Measurements from ENCODE around the gene SLC22A16.

The SLC22A16 gene

DNA sequence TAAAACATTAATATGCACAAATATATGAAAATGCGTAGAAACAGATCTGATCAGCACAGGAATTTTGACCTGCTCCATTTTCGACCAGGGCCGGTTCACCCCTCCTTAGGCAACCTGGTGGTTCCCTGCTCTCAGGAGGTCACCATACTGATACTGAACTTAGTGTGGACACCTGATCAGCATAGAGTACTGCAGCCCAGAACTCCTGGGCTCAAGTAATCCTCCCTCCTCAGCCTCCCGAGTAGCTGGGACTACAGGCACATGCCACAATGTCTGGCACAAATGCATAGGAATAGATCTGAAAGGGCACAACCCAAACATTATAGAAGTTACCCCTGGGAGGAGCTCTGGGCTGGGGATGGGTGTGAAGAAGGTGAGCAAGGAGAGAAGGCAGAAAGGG lies 36.4 kb downstream of the SLC22A16 start:
- no peak for DNase-seq

GRCh38 chr6:110439356-110439755 lies 37.1 kb downstream of the SLC22A16 start:
- no peak for DNase-seq

- no peak for DNase-seq
Measured at GRCh38 chr6:110434961-110435602, 41.3 kb downstream of the SLC22A16 start.

DNA sequence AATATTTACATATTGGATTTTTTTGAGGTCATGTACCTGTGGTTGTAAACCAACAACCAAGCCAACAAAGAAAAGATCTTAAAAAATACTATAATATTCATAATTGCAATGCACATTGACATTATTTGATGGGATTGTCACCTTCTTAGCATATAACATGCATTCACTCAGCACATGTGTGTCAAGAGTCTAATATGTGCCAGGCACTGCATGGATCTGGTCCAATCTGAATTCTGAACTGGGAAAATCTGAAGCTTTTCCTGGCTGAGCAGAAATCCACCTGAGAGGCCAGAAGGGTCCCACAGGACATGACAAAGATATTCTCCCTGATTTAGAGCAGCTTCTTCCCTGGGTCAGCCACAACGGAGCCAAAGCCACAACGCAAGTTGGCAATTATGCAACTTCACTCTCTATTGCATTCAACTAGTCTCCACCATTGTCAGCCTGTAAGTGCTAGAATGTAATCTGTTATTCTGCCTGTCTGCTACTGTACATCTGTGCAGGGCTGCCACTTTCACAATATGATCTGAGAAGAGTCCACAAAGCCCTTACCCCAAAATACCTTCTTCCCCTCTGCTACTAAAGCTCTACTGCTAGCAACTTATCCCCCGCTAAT lies 44.0 kb downstream of the SLC22A16 start:
- DNase-seq: no peak

- DNase-seq: no peak
Measured at GRCh38 chr6:110430741-110431140, 45.7 kb downstream of the SLC22A16 start.

GRCh38 chr6:110430236-110430635 lies 46.2 kb downstream of the SLC22A16 start:
- no peak for DNase-seq

DNA sequence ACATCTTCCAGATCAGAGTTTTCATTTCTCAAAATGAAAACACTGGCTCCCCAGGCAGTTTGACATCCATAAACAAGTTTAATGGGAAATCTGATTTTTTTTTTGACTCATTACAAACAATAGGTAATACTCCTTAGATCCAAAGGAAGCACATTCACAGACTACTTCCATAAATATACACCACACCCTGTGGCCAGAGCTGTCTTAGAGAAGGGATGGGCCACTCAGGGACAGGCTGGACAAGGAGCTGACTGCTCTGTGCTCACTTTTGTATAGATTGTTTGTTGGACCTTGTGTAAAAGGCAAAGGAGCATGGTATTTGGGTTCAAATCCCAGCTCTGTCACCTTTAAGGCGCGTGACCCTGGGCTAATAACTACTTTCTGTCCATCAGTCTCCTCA lies 48.3 kb downstream of the SLC22A16 start:
- DNase-seq: no peak

DNA sequence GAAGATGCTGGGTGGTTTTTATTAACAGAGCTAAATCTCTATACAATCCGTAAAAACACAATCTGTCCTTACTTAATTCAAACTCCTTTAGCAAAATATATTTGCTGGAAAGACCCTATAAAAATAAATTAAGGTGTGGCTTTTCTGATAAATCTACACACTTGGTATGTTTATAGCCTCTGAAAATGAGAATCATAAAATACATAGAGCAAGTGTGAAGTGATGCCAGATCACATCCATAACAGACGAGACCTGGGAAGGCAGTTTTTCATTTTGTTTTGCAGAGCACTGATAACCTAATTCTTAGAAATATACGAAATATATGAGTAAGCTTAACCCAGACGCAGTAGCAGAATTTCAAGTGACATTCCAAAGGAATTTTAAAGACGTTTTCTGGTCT lies 50.6 kb downstream of the SLC22A16 start:
- no peak for DNase-seq

DNA sequence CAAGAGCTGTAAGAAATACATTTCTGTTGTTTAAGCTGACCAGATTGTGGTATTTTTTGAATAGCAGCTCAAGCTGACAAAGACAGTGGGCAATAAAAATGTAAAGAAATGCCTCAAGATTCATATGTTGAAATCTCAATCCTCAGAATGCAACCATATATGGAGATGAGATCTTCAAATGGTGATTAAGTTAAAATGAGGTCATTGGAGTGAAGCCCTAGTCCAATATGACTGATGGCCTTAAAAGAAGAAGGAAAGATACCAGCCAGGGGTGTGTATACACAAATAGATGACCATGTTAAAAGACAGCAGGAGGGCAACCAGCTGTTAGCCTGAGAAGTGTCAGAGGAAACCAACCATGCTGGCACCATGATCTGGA lies 54.0 kb downstream of the SLC22A16 start:
- no peak for DNase-seq

DNA sequence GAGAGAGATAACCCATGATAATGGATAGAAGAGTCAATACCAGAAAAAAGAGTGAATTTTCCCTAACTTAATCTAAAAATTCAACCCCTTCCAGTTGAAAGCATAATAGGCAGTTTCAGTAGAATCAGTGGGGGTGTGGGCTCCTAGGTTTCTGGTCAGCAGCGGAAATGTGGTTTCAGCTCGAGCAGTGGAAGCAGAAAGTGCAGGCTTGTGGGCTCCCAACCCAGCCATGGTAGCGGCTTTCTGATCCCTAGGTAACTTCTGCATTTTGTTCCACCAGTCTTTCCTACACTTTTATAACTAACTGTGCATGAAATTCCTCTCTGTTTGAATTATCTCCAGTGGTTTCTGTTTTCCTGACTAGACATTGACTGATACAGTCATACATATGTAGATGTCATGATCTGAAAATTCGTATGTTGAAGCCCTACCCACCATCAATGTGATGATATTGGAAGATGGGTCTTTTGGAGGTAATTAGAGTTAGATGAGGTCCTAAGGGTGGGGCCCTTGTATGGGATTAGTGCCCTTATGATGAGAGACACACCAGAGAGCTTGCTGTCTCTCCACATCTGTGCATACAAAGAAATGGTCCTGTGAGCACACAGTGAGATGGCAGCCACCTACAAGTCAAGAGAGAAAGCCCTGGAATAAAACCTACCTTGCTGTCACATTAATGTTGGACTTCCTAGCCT lies 54.5 kb downstream of the SLC22A16 start:
- DNase-seq: no peak

DNA sequence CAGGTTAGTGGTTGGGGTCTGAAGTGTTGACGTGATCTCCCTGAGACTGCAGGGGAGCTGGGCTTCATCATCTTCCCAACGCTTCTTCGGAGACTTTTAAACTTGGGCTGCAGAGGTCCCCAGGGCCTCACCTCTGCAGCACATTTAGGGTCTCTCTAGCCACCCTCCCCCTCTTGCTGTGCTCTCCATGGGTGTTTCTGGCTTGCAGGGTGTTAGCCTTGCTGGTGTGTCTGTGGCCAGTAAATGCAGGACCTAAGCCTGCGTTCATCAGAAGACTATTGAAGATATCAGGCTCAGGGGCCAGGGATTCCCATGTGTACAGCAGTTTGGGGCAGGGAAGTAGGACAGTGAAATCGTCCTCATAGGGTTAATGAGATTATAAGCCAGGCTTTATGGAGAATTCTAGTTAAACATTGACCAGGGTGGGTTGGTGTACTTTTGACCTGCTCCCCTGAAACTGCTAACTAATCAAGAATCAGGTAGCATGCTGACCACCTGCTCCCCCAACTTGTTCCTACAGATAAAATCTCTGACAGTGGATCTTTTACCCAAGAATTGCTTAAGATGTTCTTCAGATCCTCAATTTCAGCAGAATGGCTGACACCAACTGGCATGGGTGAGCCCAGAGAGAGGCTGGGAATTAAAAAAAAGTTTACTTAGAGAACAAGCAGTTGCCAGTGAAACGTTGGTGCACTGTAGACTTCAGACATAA lies 57.2 kb downstream of the SLC22A16 start:
- no peak for DNase-seq

GRCh38 chr6:110418594-110418993 lies 57.8 kb downstream of the SLC22A16 start:
- no peak for DNase-seq

DNA sequence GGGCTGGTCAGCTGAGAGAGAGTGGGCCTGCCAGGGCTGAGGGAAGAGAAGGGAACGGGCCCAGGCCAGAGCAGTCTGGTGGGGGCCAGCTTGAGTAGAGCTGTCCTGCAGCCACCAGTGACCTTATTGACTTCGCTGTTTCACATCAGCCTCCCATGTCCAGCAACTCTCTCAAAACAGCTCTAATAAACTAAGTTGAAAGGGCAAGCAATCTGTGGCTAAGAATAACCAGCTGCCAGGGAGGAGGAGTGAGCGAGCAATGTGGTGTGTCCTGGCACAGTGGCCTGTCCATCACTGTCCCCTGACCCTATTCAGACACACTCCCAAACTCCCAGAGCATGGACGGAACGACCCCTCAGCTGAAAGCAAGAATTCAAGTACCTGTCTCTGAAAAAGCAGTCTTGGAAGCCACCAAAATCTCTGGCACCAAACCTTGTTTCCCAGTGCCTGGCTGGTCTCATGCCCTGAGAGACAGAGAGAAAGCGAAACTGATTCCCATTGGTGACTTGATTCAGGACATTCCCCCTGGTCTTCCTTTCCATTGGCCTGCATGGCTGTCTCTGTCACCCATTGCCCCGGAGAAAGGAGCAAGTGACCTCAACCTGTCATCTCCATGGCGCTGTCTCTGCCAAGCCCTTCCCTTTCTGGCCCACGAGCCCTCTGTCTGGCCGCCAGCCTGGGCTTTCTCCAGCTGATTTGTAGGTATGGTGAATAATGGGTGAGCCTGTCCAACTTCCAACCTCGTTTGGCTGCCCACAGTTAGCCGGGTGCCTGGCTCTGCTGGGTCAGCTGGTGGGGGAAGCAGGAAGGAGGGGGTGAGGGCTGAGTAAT lies 61.1 kb downstream of the SLC22A16 start, which contains the start of gene DDO:
Gene DDO (minus strand): TSS at position 490 of the 831 bp plus-strand sequence. CDS start 2,113 bp downstream, outside the sequence.
- no peak for DNase-seq

GRCh38 chr6:110414669-110415068 lies 61.7 kb downstream of the SLC22A16 start:
- DNase-seq: no peak

DNA sequence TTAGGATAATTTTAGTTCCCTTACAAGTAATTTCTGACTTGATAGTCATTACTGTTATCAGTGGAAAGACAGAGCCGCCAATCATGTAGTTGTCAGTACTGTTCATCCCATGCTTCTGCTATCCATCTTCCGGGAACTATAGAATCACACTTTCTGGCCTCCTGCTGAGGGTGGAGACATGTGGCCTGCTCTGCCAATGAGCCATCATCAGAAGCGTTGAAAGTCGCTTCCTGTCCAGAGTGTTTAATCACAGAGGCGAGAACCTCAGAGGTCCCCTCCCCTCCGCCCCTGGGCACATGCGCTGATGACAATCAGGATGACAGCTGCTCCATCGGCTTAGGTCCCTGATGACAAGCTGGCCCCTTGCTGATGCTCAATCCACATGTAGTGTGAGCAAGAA lies 64.1 kb downstream of the SLC22A16 start:
- no peak for DNase-seq

GRCh38 chr6:110410511-110410910 lies 65.9 kb downstream of the SLC22A16 start:
- no peak for DNase-seq

DNA sequence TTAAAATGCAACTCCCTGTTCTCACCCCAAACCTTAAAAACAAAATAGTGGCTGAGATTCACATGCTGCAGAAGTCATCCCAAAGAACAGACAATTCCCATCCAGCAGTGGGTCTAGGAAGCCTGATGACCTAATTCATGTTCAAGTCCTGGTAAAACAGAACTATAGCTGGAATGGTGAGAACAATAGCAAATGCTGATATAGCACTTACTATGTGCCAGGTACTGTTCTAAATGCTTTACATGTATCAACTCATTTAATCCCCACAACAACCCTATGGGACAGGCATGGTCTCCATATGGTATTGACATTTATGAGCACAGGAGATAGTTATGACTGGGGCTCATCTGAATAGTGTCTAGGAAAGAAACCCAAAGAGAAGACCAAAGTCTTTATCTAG lies 66.6 kb downstream of the SLC22A16 start:
- no peak for DNase-seq

- DNase-seq: no peak
Measured at GRCh38 chr6:110408901-110409300, 67.5 kb downstream of the SLC22A16 start.

- no peak for DNase-seq
Measured at GRCh38 chr6:110404607-110405006, 71.8 kb downstream of the SLC22A16 start.

DNA sequence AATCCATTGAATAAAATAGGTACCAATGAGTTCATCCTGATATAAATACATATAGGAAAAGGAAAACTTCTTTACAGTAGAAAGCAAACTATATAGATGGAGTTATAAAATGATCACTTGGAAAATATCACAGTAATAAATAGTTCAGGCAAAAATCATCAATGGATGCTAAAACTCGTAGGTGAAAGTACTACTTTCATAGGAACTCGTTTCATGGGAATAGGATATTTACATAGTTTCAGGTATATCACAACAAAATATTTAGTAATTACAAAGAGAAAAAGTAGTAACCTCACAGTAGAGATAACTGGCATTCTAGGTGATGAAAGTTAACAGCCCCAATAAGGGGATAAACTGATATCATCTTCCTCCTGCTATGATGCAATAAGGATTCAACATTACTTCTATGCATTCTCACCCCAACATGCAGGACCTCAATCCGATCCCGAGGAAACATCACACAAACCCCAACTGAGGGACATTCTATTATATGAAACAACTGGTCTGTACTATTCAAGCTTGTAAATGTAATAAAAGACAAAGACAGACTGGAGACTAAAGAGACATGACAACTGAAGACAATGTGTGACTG lies 74.7 kb downstream of the SLC22A16 start:
- no peak for DNase-seq

GRCh38 chr6:110400208-110400607 lies 76.2 kb downstream of the SLC22A16 start:
- DNase-seq: no peak
